DND-41 (cell line): Measurements from ENCODE around the gene CCL26.
"Not testable (repeated sequence)": the region's sequence is repeated elsewhere in the genome, so short reads cannot be mapped to it uniquely, and the experiment has no call there.

Experiments used
- ATAC-seq: fragments of 200-7000 bp; cut with Tn5 transposase; 3 replicates; pipeline ENCODE4 v1.9.1; 2021; ENCODE audit warnings: low read depth; ENCODE audit not compliant: insufficient read depth
- DNase-seq: peaks from one replicate; pipeline ENCODE4 v3.0.0-alpha.2; 2020
- H2AFZ ChIP-seq: 2 replicates; pipeline ENCODE4 v1.6.0; 2012; ENCODE audit warnings: low read depth, low read length
- H3K27ac ChIP-seq: 2 replicates; pipeline ENCODE4 v1.5.1; 2012; ENCODE audit warnings: low read length, inconsistent platforms
- H3K27me3 ChIP-seq: fragments of 200-600 bp; sonication (generic); 2 replicates; pipeline ENCODE4 v1.6.0; 2012; ENCODE audit warnings: low read length, mild to moderate bottlenecking, inconsistent platforms; ENCODE audit not compliant: insufficient read depth, poor library complexity
- H3K36me3 ChIP-seq: 2 replicates; pipeline ENCODE4 v1.5.1; 2012; ENCODE audit warnings: low read length, inconsistent platforms; ENCODE audit not compliant: insufficient read depth
- H3K4me1 ChIP-seq: 2 replicates; pipeline ENCODE4 v1.5.1; 2012; ENCODE audit warnings: mild to moderate bottlenecking, low read length; ENCODE audit not compliant: insufficient read depth
- H3K4me2 ChIP-seq: 2 replicates; pipeline ENCODE4 v1.6.0; 2012; ENCODE audit warnings: mild to moderate bottlenecking, moderate library complexity, low read length, inconsistent platforms; ENCODE audit not compliant: insufficient read depth
- H3K4me3 ChIP-seq, 2 experiments: fragments of 200-600 bp in 1 of 2; shearing (Covaris generic) in 1 of 2; 2 replicates each; pipeline ENCODE4 v1.5.1; 2012 to 2016; ENCODE audit warnings: inconsistent platforms in 2 of 2, low read length in 2 of 2, mild to moderate bottlenecking in 2 of 2, low read depth in 1 of 2, moderate library complexity in 1 of 2
- H3K79me2 ChIP-seq: 2 replicates; pipeline ENCODE4 v1.6.0; 2012; ENCODE audit warnings: low read length, inconsistent platforms; ENCODE audit not compliant: insufficient read depth
- H3K9ac ChIP-seq: 2 replicates; pipeline ENCODE4 v1.6.0; 2012; ENCODE audit warnings: low read depth, mild to moderate bottlenecking, inconsistent platforms, low read length, moderate library complexity
- H3K9me3 ChIP-seq: 2 replicates; pipeline ENCODE4 v1.5.1; 2012; ENCODE audit warnings: low read length, moderate library complexity, mild to moderate bottlenecking, inconsistent platforms; ENCODE audit not compliant: insufficient read depth, severe bottlenecking
- H4K20me1 ChIP-seq: 2 replicates; pipeline ENCODE4 v1.6.0; 2012; ENCODE audit warnings: low read length; ENCODE audit not compliant: insufficient read depth
- CTCF ChIP-seq: IDR thresholded peaks from 2 replicates; pipeline ENCODE4 v1.5.1; 2012; ENCODE audit warnings: borderline replicate concordance, low read length, moderate library complexity, mild to moderate bottlenecking; ENCODE audit not compliant: poor library complexity, severe bottlenecking; ENCODE audit errors: extremely low read depth
- EZH2 ChIP-seq: IDR thresholded peaks from 3 replicates; pipeline ENCODE4 v1.6.1; 2012; ENCODE audit warnings: borderline replicate concordance, low read depth, mild to moderate bottlenecking, moderate library complexity, low read length, inconsistent platforms; ENCODE audit not compliant: severe bottlenecking

Gene CCL26

GRCh38 chr7:75723444-75723843 is 48.6 kb downstream of the CCL26 start:
- H3K9me3 ChIP-seq: no peaks in the 10 kb centered on the region
- H3K36me3 ChIP-seq: no peaks in the 10 kb centered on the region
- H3K79me2 ChIP-seq: no peaks in the 10 kb centered on the region
- no peak for DNase-seq
- H3K4me3 ChIP-seq: no peak overlapping the region
- no peak for TF ChIP-seq EZH2
- no peak for TF ChIP-seq CTCF
- no peak overlapping the region for H3K4me2 ChIP-seq
- H3K4me1 ChIP-seq: peaks cover 6% of the 10 kb centered on the region; the same call in 1 of the 2 replicates
- H3K27me3 ChIP-seq: no peaks in the 10 kb centered on the region
- ATAC-seq: no peak
- H3K9ac ChIP-seq: no peak overlapping the region
- no peak overlapping the region for H3K27ac ChIP-seq
- no peaks in the 10 kb centered on the region for H4K20me1 ChIP-seq
- H2AFZ ChIP-seq: no peak overlapping the region

- Histone ChIP-seq H2AFZ (no peak overlapping the region), H3K79me2 (no peaks in the 10 kb centered on the region), H3K4me2 (no peak overlapping the region), H3K27ac (no peak overlapping the region), H3K4me3 (no peak overlapping the region), H3K9me3 (no peaks in the 10 kb centered on the region), H3K36me3 (no peaks in the 10 kb centered on the region), H3K9ac (no peak overlapping the region), H4K20me1 (no peaks in the 10 kb centered on the region), H3K27me3 (no peaks in the 10 kb centered on the region), H3K4me1 (no peaks in the 10 kb centered on the region)
- TF ChIP-seq CTCF: no peak
- TF ChIP-seq EZH2: no peak
- ATAC-seq (no peak), DNase-seq (no peak)
Observed at GRCh38 chr7:75722373-75722772, 49.6 kb downstream of the CCL26 start.

GRCh38 chr7:75721922-75722321 is 50.1 kb downstream of the CCL26 start:
- not testable (repeated sequence) for H3K27ac ChIP-seq, H4K20me1 ChIP-seq, H3K27me3 ChIP-seq, H3K9me3 ChIP-seq, H3K4me3 ChIP-seq, DNase-seq, H3K9ac ChIP-seq, H3K4me1 ChIP-seq, ATAC-seq, H3K4me2 ChIP-seq, H3K36me3 ChIP-seq, H2AFZ ChIP-seq, H3K79me2 ChIP-seq

GRCh38 chr7:75721426-75721825 is 50.6 kb downstream of the CCL26 start:
- no peak for ATAC-seq
- no peak for DNase-seq
- no peak overlapping the region for H3K27ac ChIP-seq
- H4K20me1 ChIP-seq: no peaks in the 10 kb centered on the region
- no peaks in the 10 kb centered on the region for H3K79me2 ChIP-seq
- TF ChIP-seq CTCF: no peak
- no peak for TF ChIP-seq EZH2
- H3K4me2 ChIP-seq: no peak overlapping the region
- no peaks in the 10 kb centered on the region for H3K9me3 ChIP-seq
- H3K9ac ChIP-seq: no peak overlapping the region
- H2AFZ ChIP-seq: no peak overlapping the region
- no peaks in the 10 kb centered on the region for H3K4me1 ChIP-seq
- no peaks in the 10 kb centered on the region for H3K36me3 ChIP-seq
- no peaks in the 10 kb centered on the region for H3K27me3 ChIP-seq
- H3K4me3 ChIP-seq: no peak overlapping the region
